NCI-H1436 (cell line): Measurements from ENCODE around the gene RAB34.

Experiments
- DNase-seq: peaks from one replicate; lab custom pipeline; 2025; lab: John Stamatoyannopoulos, UW

The RAB34 gene

DNA sequence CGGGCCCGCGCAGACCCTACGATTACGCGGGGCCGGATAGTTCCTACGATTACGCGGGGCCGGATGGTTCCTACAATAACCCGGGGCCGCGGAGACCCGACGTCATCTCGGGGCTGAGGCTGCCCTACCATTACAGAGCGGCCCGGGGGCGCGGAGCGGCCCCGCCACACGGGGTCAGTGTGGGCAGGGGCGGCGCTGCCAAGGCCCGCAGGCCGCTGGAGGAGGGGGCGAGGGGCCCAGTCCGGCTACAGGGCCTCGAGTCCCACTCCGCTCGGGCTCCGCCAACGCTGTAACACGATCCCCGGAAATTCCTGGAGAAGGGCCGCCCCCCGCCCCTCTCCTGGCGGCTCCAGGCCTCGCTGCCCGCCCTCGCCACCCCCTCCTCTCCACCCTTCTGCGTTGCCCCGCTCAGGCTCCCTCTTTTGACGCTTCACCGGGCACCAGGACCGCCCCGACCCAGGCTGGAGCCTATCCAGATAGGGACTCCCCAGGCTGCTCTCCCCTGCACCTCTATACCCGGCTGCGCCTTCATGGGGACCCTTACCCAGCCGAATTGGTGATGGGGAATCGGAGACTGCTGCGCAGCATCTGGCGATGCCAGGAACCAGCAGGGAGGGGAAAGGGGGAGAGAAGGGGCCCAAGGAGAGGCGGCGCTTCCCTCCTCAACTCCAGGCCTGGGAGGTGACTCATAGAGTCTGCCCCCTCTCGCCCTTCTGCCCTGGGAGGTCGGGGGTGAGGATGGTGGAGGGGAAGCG is at the start of gene RAB34:
TSS of gene RAB34 (minus strand) at position 291 of the 755 bp plus-strand sequence. CDS start 602 bp downstream, outside the sequence.
- peak; percentile 65 for DNase-seq

DNA sequence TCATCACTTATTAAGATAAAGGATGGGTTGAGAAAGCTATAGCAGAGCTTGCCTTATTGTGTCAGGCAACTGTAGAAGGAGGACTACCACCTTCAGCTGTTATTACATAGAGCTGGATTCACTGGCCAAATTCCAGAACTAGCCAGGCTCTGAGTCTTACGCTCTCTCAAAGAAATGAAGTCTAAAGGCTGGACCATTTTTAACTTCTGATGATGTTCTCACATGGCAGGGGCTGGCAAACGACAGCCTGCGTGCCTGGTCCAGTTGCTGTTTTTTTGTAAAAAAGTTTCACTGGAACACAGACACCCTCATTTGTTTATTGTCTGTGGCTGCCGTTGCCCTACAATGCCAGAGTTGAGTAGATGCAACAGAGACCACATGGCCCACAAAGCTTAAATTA is 47.4 kb upstream of the RAB34 start:
- DNase-seq = no peak

DNA sequence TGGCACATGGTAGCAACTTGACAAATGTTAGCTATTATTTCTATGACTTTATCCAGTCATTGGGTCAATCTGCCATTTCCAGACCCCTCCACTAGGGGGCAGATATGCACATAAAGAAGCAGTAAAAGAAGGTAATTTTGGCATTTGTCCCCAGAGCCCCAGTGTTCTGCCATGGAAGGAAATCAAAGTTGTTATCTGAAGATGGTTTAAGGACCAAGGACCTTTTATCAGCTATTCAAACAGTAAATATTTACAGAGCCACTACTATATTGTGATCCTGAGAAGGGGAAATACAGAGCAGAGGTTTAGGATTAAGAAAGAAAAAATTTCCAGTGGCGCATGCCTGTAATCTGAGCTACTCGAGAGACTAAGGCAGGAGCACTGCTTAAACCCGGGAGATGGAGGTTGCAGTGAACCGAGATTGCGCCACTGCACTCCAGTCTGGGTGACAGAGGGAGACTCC is 46.2 kb upstream of the RAB34 start:
- DNase-seq = peak; percentile 87

GRCh38 chr17:28763137-28763799 is 45.6 kb upstream of the RAB34 start:
- DNase-seq = no peak

- no peak for DNase-seq
These were observed 43.2 kb upstream of the RAB34 start for GRCh38 chr17:28760601-28761562.

DNA sequence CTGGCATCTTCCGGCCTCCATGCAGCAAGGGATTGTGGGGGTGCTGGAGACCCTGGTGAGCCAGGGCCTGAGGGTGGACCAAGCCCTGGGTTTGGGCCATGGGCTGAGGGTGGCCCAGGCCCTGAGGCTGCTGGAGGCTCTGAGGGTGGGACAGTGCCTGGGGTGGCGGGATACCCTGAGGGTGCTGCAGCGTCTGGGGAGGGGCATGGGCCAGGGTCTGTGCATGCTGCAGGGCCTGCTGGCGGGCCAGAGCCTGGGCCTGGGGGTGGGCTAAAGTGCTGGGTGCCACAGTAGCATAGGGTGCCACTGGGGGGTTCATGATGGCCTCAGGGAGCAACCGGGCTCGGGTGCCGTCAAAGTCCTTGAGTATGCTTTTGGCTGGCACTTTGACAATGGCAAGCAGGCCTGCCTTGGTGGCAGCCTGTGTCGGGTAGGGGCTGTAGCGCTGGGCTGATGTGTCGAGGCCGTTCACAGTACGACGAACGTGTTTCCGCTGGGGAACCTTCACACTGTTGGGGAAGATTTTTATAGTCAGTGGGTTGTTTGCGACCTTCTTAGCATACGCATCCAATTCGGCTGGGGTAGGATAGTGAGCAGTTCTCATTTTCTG is 41.7 kb upstream of the RAB34 start:
- DNase-seq = no peak

DNA sequence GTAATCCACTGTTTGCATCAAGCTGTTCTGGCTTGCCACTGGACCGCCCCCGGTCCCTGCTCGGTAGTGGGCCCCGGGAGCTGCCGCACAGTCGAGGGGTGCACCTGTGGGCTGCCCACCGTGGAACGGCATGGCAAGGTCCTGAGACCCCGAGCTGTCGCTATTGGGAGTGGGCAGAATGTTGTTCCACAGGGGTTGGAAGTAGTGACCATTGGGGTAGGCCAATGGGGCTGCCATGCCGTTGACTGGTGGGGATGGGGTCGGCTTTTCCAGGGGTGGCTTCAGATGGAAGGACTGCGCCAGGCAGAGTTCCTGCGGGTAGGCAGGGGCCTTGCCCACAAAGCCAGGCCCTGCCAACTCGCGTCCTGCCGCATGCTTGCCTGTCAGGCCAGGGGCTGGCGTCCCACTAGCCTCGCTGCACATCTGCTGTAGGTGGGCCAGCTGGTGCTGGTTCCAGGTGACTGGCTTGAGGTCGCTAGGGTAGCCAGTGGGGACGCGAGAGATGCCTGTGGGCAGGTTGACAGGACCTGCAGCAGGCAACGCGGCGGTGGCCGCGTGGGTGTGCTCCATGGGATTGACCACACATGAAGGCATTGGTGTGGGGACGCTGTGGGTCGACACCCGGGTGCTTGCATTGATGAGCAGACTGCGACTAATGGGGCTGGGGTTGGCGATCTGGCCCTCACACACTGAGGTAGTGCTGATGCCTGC is 40.9 kb upstream of the RAB34 start:
- no peak for DNase-seq

DNA sequence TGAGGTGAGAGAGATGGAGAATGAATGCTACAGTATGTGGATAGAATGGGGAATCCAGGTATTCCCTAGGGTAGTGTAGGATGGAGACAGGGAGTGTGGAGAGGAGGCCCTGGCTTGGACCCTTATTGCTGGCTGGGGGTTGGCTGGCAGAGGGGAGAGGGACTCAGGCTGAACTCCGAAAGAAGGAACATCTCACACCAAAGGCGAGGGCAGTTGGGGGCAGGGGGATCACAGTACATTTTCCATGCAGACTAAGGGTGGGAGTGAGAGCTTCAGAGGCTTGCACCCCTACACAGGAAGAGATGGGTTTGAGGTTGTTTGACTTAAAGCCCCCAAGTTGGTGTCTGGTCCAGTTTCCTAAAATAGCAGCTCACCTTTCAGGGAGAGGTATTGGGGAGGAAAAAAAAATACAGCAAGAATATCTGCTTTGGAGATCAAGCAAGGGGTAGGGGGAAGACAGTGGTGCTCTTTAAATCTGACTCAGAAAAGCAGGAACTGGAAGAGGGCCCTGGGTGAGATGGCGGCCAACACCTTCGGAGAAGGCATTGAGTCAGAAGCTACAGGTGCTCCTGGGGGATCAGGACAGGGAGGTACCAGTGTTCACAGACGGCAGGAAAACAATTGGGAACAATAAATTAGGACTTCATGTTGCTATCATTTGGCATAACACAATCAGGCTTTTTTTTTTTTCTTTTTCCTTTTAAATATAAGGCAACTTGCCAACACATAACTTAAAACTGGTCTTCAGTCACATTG is 38.6 kb upstream of the RAB34 start:
- DNase-seq = no peak

DNA sequence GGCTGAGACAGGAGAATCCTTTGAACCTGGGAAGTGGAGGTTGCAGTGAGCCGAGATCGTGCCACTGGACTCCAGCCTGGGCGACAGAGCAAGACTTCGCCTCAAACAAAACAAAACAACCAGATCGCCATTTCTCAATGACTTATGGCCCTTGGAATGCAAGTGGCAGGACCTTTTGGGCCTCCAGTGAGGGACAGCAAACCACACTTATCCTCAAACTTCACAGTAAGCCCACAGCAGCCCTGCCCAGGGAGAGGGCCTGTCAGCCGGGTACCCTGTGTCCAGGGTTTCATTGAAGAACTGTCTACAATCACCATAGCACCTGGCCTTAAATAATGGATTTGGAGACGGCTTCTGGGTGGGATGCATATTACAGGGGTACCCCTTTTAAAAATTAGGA is 37.8 kb upstream of the RAB34 start:
- no peak for DNase-seq

GRCh38 chr17:28751600-28752366 is 34.1 kb upstream of the RAB34 start:
- DNase-seq = no peak

- peak; percentile 96 for DNase-seq
These were observed 32.7 kb upstream of the RAB34 start for GRCh38 chr17:28750178-28751047.

- DNase-seq = no peak
These were observed 32.0 kb upstream of the RAB34 start for GRCh38 chr17:28749516-28750177.

GRCh38 chr17:28748852-28749515 is 31.3 kb upstream of the RAB34 start:
- no peak for DNase-seq

DNA sequence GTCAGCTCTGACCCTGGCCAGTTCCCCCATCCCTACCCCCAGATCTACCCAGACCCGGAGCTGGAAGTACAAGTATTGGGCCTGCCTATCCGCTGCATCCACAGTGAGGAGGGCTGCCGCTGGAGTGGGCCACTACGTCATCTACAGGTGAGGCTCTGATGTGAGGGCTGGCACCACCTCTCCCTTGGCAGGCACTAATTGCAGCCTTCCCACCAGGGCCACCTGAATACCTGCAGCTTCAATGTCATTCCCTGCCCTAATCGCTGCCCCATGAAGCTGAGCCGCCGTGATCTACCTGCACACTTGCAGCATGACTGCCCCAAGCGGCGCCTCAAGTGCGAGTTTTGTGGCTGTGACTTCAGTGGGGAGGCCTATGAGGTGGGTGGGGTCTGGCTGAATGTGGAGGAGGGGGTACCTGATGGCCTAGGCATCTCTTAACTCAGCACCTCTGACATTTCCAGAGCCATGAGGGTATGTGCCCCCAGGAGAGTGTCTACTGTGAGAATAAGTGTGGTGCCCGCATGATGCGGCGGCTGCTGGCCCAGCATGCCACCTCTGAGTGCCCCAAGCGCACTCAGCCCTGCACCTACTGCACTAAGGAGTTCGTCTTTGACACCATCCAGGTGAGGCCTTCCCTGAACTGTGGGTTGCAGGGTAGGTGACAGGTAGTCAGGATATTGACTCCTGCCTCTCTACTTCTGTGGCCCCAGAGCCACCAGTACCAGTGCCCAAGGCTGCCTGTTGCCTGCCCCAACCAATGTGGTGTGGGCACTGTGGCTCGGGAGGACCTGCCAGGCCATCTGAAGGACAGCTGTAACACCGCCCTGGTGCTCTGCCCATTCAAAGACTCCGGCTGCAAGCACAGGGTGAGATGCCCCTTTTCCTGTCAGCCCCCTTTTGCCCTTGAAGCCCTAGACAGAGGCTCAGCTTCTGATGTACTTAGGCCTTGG is 30.4 kb upstream of the RAB34 start:
- DNase-seq = no peak

GRCh38 chr17:28747051-28747691 is 29.5 kb upstream of the RAB34 start:
- no peak for DNase-seq

DNA sequence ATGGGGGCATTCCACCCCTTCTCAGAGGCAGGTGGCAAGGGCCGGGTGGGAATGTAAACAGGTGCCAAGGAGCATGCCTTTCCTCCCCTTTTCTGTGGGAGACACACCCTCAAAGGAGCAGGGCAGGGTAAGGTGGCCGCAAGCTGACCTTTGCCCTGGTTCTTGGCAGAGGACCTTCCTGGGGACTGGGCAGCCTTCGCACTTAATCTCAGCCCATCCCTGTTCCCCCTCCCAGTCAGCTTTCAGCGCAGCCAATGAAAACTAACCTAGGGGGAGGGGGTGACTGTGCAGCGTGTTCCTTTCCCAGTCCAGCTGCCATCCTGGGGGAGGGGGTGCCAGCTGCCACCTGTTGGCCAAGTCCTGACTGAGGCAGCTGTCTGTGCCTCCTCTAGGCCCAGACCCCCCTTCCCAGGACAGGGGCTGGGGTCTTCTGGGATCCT is 29.0 kb upstream of the RAB34 start:
- DNase-seq = peak; percentile 11
